Cardiac muscle cell (in vitro differentiated cells and primary cell): ENCODE measurements around the gene CABCOCO1. TPM values are rescaled to one million over a fixed set of nuclear protein-coding genes. Genes with fewer than 3 reads are reported as not detected.
A peak's percentile ranks its signal among the peaks of the same experiment; 100 is the strongest.

Source experiments
- DNase-seq, 2 donors: peaks; one replicate each; pipeline versions ENCODE4 v3.0.0 to v3.0.0-alpha.2; 2010 to 2017; ENCODE audit warnings: low read depth in 1 of 2, low spot score in 1 of 2
- H3K27ac ChIP-seq: fragments of 200-600 bp; sonication (generic); 2 replicates; pipeline ENCODE4 v1.5.1; 2016
- H3K27me3 ChIP-seq: fragments of 200-600 bp; sonication (generic); 2 replicates; pipeline ENCODE4 v1.6.0; 2016; ENCODE audit warnings: control low read depth
- H3K36me3 ChIP-seq: fragments of 200-600 bp; sonication (generic); 2 replicates; pipeline ENCODE4 v1.5.1; 2016; ENCODE audit warnings: control low read depth
- H3K4me1 ChIP-seq: fragments of 200-600 bp; sonication (generic); 2 replicates; pipeline ENCODE4 v1.8.1; 2017; ENCODE audit warnings: low read depth, mild to moderate bottlenecking, mixed run types
- H3K4me3 ChIP-seq: fragments of 200-600 bp; sonication (generic); 2 replicates; pipeline ENCODE4 v1.5.1; 2016; ENCODE audit warnings: mild to moderate bottlenecking
- H3K9me3 ChIP-seq: fragments of 200-600 bp; sonication (generic); 2 replicates; pipeline ENCODE4 v1.5.1; 2017; ENCODE audit warnings: low read depth, mild to moderate bottlenecking, control low read depth
- CTCF ChIP-seq: IDR thresholded peaks from 2 replicates; pipeline ENCODE4 v1.5.1; 2012; ENCODE audit warnings: low read depth, mild to moderate bottlenecking, low read length
- polyA plus RNA-seq: library from polyadenylated mRNA; unstranded; fragments of >200 nt; fragmentation: Nextera tagmentation; extraction: Ambion mirVana; gene quantifications from 2 replicates; pipeline ENCODE4 v1.2.1, GENCODE V29; 2016
- total RNA-seq: library from RNA; depleted of rRNA; stranded (reverse); fragments of >200 nt; gene quantifications from 2 replicates; pipeline ENCODE4 v1.2.3, GENCODE V29; 2016

Gene CABCOCO1
- total and polyA plus RNA-seq, 2 experiments from 2014 or later, result 1.5 TPM

DNA sequence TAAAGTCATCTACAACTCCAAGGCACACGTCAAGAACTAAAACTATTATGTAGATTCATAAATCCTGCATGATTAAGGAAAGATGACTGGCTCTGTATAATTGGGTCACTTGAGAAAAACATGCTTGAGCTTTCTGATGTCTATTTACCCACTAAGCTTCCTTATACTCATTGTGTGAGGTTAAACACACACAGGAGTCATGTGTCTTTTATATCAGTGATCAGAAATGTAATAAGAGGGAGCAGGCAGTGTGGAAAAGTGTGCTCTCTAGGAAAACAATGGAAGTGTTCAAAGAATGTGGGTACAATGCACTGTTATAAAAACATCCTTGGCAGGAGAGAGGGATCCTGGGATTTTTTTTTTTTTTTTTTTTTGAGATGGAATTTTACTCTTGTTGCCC is 130.2 kb downstream of the CABCOCO1 start:
- Histone ChIP-seq H3K27ac (no peak overlapping the region), H3K4me3 (no peak overlapping the region), H3K36me3 (no peaks in the 10 kb centered on the region), H3K4me1 (no peaks in the 10 kb centered on the region), H3K9me3 (no peaks in the 10 kb centered on the region), H3K27me3 (no peaks in the 10 kb centered on the region)
- DNase-seq, result no peak
- no peak for TF ChIP-seq CTCF

DNA sequence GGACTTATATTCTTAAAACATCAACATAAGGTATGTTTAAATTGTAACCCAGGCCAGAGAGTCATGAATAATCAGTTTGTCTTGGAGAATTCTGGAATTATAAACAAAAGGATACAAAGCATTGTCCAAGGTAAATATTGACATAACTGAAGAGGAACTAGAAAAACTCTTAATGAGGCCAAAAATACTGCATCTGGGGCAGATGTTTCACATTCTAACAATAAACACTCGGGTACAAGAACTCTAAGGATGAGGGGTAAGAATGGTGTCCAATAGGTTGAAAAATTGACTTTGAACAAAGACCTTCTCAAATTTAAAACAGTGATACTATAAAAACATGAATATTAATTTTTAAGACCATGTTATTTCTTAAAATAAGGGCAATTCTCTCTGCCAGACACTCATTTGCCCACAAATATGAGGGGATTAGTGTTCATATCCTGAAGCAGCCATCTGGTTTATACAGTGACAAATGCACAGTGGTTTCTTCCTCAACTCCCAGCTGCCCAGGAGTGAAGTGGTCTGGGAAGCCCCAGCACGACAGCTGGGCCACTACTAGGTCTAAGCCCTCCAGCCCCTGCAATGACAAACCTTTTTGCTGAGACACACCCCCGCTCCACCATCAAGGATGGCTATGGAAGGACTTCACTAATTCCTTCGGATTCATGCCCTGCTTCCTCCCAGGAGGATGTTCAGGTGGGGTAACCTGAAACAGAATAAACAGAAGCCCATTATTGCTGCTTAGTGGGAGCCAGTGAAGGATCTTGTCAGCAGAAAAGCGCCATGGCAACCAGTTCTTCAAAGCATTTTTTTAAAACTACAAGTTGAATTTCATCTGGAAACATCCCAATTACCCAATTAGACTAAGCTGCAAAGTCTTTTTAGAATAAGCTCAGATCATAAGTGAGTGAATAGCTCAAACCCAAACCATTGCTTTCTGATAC is 131.3 kb downstream of the CABCOCO1 start:
- Histone ChIP-seq H3K27ac (no peak overlapping the region), H3K4me1 (no peaks in the 10 kb centered on the region), H3K4me3 (no peak overlapping the region), H3K9me3 (no peaks in the 10 kb centered on the region), H3K36me3 (no peaks in the 10 kb centered on the region), H3K27me3 (no peaks in the 10 kb centered on the region)
- no peak for DNase-seq
- no peak for TF ChIP-seq CTCF

- H3K4me1 ChIP-seq, result no peaks in the 10 kb centered on the region
- no peak for TF ChIP-seq CTCF
- DNase-seq, result no peak
- H3K27me3 ChIP-seq, result no peaks in the 10 kb centered on the region
- H3K36me3 ChIP-seq, result no peaks in the 10 kb centered on the region
- no peak overlapping the region for H3K27ac ChIP-seq
- no peak overlapping the region for H3K4me3 ChIP-seq
- H3K9me3 ChIP-seq, result no peaks in the 10 kb centered on the region
Observed at GRCh38 chr10:61795147-61795546, 132.4 kb downstream of the CABCOCO1 start.

DNA sequence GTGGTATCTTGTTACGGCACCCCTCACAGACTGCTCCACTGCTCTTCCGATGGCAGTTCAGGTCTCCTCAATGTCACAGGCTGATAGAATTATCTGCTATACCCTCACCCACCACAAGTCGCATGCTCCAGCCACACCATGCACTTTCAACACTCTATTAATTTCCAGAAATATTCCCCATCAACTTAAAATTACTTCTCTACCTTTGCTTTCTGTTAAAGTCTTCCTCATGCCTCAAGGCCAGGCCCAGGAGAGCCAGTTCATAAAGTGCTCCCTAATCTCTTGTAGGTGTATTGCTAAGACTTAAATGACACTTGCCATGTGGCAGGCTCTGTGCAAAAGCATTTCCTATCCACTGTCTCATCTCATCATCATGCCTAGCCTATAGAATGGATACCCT is 132.8 kb downstream of the CABCOCO1 start:
- no peaks in the 10 kb centered on the region for H3K36me3 ChIP-seq
- TF ChIP-seq CTCF, result peak; percentile 8
- H3K9me3 ChIP-seq, result no peaks in the 10 kb centered on the region
- H3K4me3 ChIP-seq, result no peak overlapping the region
- H3K27ac ChIP-seq, result no peak overlapping the region
- H3K4me1 ChIP-seq, result no peaks in the 10 kb centered on the region
- no peaks in the 10 kb centered on the region for H3K27me3 ChIP-seq
- DNase-seq, result no peak

- no peaks in the 10 kb centered on the region for H3K9me3 ChIP-seq
- H3K27me3 ChIP-seq, result no peaks in the 10 kb centered on the region
- no peaks in the 10 kb centered on the region for H3K4me1 ChIP-seq
- no peak overlapping the region for H3K27ac ChIP-seq
- no peak overlapping the region for H3K4me3 ChIP-seq
- no peaks in the 10 kb centered on the region for H3K36me3 ChIP-seq
- DNase-seq, result no peak
- TF ChIP-seq CTCF, result no peak
Observed at GRCh38 chr10:61796785-61797184, 134.1 kb downstream of the CABCOCO1 start.
